Activated CD4-positive, CD25-positive, alpha-beta regulatory T cell (primary cell): ENCODE results near the gene KIF6.
"Not testable (repeated sequence)": the region's sequence is repeated elsewhere in the genome, so short reads cannot be mapped to it uniquely, and the experiment has no call there.

ENCODE experiments used
- DNase-seq, 4 experiments: peaks; one replicate each; lab custom pipeline; 2025; lab: John Stamatoyannopoulos, UW

The KIF6 gene

GRCh38 chr6:39724787-39725631 is at the start of gene KIF6:
TSS of gene KIF6 (minus strand) at chr6:39725408. CDS start at chr6:39725310, 98 bp downstream.
- DNase-seq: peak; percentile 40 to 51 (median 48)

GRCh38 chr6:39773782-39774181 is 48.6 kb upstream of the KIF6 start:
- DNase-seq: no peak

GRCh38 chr6:39772559-39773273 is 47.5 kb upstream of the KIF6 start:
- no peak for DNase-seq

GRCh38 chr6:39770446-39770845 is 45.2 kb upstream of the KIF6 start:
- DNase-seq: no peak

GRCh38 chr6:39769012-39769411 is 43.8 kb upstream of the KIF6 start:
- no peak for DNase-seq

GRCh38 chr6:39765508-39766065 is 40.4 kb upstream of the KIF6 start:
- no peak for DNase-seq

- no peak for DNase-seq
These were observed 35.2 kb upstream of the KIF6 start for GRCh38 chr6:39760226-39760952.

- no peak for DNase-seq
These were observed 33.8 kb upstream of the KIF6 start for GRCh38 chr6:39758905-39759605.

- DNase-seq: no peak
These were observed 31.4 kb upstream of the KIF6 start for GRCh38 chr6:39756582-39756981.

- DNase-seq: no peak
These were observed 30.0 kb upstream of the KIF6 start for GRCh38 chr6:39755231-39755630.

GRCh38 chr6:39754514-39755115 is 29.4 kb upstream of the KIF6 start:
- no peak for DNase-seq

- no peak for DNase-seq
These were observed 28.5 kb upstream of the KIF6 start for GRCh38 chr6:39753725-39754045.

- no peak for DNase-seq
These were observed 27.9 kb upstream of the KIF6 start for GRCh38 chr6:39752835-39753724.

GRCh38 chr6:39746795-39747194 is 21.6 kb upstream of the KIF6 start:
- DNase-seq: no peak

- DNase-seq: no peak
These were observed 8.5 kb upstream of the KIF6 start for GRCh38 chr6:39733704-39734103.

- no peak for DNase-seq
These were observed 6.4 kb upstream of the KIF6 start for GRCh38 chr6:39731565-39731964.

GRCh38 chr6:39729945-39730344 is 4.7 kb upstream of the KIF6 start:
- DNase-seq: no peak

- no peak for DNase-seq
These were observed 407 bp upstream of the KIF6 start for GRCh38 chr6:39725632-39725997.

- not testable (repeated sequence) for DNase-seq
These were observed 1.9 kb downstream of the KIF6 start for GRCh38 chr6:39723350-39723749.

- no peak for DNase-seq
These were observed 10.4 kb downstream of the KIF6 start for GRCh38 chr6:39714802-39715201.
